ENCODE measurements around the gene NRN1.

NRN1 gene

DNA sequence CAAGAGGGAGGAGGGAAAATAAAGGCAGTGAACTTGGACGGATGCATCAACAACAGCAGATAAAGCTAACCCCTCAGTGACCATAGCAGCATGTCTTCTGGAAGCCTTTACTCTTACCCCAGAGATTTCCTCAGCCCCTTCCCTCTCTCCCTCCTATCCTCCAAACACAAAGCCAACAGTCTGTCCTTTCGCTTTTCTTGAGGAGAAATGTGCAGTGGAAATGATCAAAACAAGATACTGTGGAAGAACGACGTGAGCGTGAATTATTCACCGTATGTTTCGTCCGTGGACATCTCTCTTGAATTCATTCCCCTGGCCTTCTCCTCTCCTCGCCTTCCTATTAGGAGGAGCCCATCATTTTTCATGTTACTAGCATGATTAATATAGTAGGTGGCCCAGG, 8.5 kb downstream of the NRN1 start:
- TF ChIP-seq, protein P1, sequence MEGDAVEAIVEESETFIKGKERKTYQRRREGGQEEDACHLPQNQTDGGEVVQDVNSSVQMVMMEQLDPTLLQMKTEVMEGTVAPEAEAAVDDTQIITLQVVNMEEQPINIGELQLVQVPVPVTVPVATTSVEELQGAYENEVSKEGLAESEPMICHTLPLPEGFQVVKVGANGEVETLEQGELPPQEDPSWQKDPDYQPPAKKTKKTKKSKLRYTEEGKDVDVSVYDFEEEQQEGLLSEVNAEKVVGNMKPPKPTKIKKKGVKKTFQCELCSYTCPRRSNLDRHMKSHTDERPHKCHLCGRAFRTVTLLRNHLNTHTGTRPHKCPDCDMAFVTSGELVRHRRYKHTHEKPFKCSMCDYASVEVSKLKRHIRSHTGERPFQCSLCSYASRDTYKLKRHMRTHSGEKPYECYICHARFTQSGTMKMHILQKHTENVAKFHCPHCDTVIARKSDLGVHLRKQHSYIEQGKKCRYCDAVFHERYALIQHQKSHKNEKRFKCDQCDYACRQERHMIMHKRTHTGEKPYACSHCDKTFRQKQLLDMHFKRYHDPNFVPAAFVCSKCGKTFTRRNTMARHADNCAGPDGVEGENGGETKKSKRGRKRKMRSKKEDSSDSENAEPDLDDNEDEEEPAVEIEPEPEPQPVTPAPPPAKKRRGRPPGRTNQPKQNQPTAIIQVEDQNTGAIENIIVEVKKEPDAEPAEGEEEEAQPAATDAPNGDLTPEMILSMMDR (IDR thresholded peaks at IDR 0.05; ENCODE audit: borderline replicate concordance, control extremely low read depth, extremely low read depth, insufficient read depth, missing control alignments) = no peak
- in situ Hi-C loops (cut with MboI; ENCODE audit: low sequenced_read_pairs, unreplicated experiment) = loop anchor here (25.0 kb wide), 1 partner anchor 536 kb away; no protein-coding TSS in a partner anchor
- DNase-seq (ENCODE audit: low spot score) = no peak

DNA sequence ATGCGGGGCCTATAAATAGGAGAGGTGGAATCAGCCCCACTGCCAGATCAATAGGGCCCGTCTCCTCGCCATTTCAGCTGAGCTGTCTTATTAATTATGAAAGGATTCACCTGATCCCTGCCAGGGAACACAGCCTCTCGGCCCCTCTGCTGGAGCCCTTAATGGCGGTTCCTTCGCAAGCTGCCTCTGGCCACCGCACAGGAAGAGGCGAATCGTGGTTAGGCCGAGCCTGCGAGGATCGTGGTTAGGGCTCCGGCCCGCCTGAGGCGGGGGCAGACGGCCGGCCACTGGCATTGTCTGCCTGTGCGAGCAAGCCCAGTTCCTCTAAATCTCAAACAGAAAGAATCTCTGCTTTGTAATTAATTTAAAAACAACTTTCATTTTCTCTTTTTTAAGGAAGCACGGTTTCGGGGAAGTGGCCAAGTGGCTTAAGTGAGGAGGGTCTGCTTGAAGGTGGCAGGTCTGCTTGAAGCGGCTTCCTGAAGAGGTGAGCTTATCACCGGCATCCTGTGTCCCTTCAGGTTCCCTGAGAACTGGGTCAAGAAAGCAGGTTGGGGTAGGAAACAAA, 9.2 kb downstream of the NRN1 start:
- DNase-seq (ENCODE audit: low spot score) = peak; percentile 64
- in situ Hi-C loops (cut with MboI; ENCODE audit: low sequenced_read_pairs, unreplicated experiment) = loop anchor here (25.0 kb wide), 1 partner anchor 535 kb away; no protein-coding TSS in a partner anchor
- TF ChIP-seq, protein P1 (IDR thresholded peaks at IDR 0.05; ENCODE audit: borderline replicate concordance, control extremely low read depth, extremely low read depth, insufficient read depth, missing control alignments) = no peak

DNA sequence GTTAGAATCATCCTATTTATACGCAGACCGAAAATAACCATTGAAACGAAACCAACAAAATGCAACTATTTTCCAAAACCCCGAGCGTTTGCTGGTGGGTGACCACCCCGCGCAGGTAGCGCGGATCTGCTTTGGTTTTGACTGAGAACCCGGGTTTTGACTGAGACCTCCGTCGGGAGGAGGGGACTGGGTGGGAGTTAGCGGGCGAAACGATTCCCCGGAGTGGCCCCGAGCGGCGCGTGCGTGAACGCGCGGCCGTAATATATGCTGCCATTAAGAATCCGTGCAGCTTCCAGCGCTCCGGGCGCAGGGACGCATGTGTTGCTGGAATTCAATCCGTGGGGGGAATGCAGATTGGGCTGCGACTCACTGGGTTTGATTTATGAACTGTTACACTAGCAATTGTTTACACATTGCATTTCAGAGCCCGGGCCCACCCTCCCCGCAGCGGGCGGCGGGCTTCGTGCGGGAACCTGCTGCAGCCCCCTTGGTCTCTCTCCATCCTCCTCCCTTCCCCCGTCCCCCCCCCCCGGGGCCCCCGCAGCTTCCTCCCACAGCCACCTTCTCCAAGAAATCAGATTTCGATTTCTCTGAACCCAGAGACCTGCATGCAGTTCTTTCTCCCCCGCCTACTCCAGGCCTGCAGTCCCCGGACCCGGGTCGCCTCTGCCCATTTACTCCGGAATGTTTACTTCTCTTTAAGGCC, 9.9 kb downstream of the NRN1 start:
- TF ChIP-seq, protein P1 (IDR thresholded peaks at IDR 0.05; ENCODE audit: borderline replicate concordance, control extremely low read depth, extremely low read depth, insufficient read depth, missing control alignments) = no peak
- DNase-seq (ENCODE audit: low spot score) = peak; percentile 52
- in situ Hi-C loops (cut with MboI; ENCODE audit: low sequenced_read_pairs, unreplicated experiment) = loop anchor here (25.0 kb wide), 1 partner anchor 535 kb away; no protein-coding TSS in a partner anchor

DNA sequence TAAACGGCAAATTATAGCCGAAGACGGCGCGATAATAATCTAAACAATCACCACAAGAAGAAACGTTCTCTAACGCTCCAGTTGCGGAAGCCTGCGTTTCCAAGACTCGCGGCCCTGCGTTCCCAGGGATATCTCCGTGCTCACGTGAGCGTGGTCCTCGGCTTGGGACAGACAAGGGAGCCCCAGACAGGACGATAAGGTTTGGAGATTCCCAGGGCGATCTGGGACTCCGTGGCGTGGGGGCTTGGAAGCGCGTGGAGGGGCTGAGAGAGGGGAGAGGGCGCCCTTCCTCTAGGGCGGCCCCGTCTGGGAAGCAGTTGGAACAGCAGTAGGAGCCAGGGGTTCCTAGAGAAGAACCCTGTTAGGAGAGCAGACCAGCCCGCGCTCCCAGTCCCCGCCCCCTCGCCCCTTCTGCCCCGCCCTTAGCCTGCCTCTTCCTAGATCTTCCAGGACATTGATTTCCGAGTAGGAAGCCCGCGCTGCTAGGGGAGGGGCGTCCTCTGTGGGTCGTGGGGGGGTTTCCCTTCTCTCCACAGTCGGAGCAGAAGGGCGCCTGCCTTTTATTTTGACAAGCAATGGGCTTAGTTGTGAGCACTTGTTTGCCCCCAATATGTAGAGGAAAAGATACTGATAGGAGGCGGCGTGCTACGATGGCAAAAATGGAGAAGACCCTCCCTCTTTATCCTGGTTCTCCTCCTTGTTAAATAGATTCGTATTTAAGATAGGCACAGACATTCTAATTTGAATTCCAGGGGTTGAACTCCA, 10.6 kb downstream of the NRN1 start:
- TF ChIP-seq, protein P1 (IDR thresholded peaks at IDR 0.05; ENCODE audit: borderline replicate concordance, control extremely low read depth, extremely low read depth, insufficient read depth, missing control alignments) = no peak
- in situ Hi-C loops (cut with MboI; ENCODE audit: low sequenced_read_pairs, unreplicated experiment) = loop anchor here (25.0 kb wide), 1 partner anchor 534 kb away; no protein-coding TSS in a partner anchor
- DNase-seq (ENCODE audit: low spot score) = no peak

DNA sequence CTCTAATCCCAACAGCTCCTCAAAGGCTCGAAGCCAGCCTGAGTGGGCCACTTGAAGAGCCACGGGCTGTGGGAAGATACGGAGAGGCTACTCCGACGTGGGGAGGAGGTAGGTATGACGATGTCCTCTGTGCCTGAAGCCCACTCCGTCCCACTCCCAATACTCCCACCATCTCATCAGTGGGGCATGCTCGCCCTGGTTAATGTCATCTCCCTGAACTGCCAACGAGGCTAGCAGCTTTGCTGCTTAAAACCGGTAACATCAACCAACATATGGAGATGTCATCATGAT, 11.1 kb downstream of the NRN1 start:
- DNase-seq (ENCODE audit: low spot score) = no peak
- in situ Hi-C loops (cut with MboI; ENCODE audit: low sequenced_read_pairs, unreplicated experiment) = loop anchor here (25.0 kb wide), 1 partner anchor 533 kb away; no protein-coding TSS in a partner anchor
- TF ChIP-seq, protein P1 (IDR thresholded peaks at IDR 0.05; ENCODE audit: borderline replicate concordance, control extremely low read depth, extremely low read depth, insufficient read depth, missing control alignments) = no peak

DNA sequence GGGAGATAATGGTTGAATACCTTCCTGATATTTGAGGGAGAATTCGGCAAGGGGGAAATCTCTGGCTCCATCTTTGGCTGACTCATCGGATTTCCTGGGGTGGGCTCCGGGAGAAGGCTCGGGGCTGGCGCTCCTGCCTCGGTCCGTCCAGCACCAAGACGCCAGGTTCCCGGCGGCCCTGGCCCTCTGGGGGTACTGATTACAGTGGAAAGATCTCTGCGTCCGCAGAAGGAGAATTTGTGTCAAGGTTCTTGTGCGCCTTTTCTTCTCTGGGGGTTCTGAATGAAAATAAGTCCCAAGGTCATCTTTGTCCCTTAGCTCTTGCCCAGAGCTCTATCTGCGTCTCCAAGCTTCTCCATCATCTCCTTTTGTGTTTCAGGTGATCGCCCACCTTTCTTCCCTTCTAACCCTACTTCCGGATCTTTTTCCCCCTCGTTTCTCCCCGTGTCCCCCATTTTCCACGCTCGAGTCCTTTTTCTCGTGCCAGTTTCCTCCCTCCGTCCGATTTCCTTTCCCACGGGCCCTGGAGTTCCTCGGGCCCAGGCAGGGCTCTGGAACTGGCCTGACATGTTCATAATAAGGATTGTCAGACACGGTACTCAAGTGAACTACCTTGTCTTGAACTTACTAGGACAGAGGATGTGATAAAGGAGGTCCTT, 11.6 kb downstream of the NRN1 start:
- no peak for DNase-seq (ENCODE audit: low spot score)
- TF ChIP-seq, protein P1 (IDR thresholded peaks at IDR 0.05; ENCODE audit: borderline replicate concordance, control extremely low read depth, extremely low read depth, insufficient read depth, missing control alignments) = no peak
- in situ Hi-C loops (cut with MboI; ENCODE audit: low sequenced_read_pairs, unreplicated experiment) = loop anchor here (25.0 kb wide), 1 partner anchor 533 kb away; no protein-coding TSS in a partner anchor
